Middle frontal gyrus (tissue), 1 donor: ENCODE data around the gene ENDOD1.
"Not testable (repeated sequence)": the region's sequence is repeated elsewhere in the genome, so short reads cannot be mapped to it uniquely, and the experiment has no call there.

Experiments used
- DNase-seq: peaks from one replicate; pipeline ENCODE4 v3.0.0-alpha.2; 2015; ENCODE audit warnings: low spot score; ENCODE audit errors: extremely low spot score

Gene ENDOD1

GRCh38 chr11:95089620-95090542, at the start of gene ENDOD1:
TSS of gene ENDOD1 (plus strand) at chr11:95089846. CDS start at chr11:95089928, 82 bp downstream.
- peak; percentile 73 for DNase-seq

- no peak for DNase-seq
These were observed 47.4 kb upstream of the ENDOD1 start for GRCh38 chr11:95042239-95042638.

- no peak for DNase-seq
These were observed 46.7 kb upstream of the ENDOD1 start for GRCh38 chr11:95042906-95043305.

GRCh38 chr11:95044010-95044409, 45.6 kb upstream of the ENDOD1 start:
- DNase-seq: no peak

GRCh38 chr11:95045812-95046211, 43.8 kb upstream of the ENDOD1 start:
- no peak for DNase-seq

GRCh38 chr11:95049122-95049521, 40.5 kb upstream of the ENDOD1 start, which contains the start of gene KDM4F:
TSS of gene KDM4F (plus strand) at chr11:95049422.
- DNase-seq: not testable (repeated sequence)

- DNase-seq: no peak
These were observed 38.9 kb upstream of the ENDOD1 start for GRCh38 chr11:95050595-95051202.

GRCh38 chr11:95054356-95054755, 35.3 kb upstream of the ENDOD1 start:
- DNase-seq: no peak

GRCh38 chr11:95055283-95055897, 34.3 kb upstream of the ENDOD1 start:
- DNase-seq: no peak

GRCh38 chr11:95057959-95058358, 31.7 kb upstream of the ENDOD1 start:
- DNase-seq: no peak

GRCh38 chr11:95058621-95059020, 31.0 kb upstream of the ENDOD1 start:
- no peak for DNase-seq

GRCh38 chr11:95059046-95059445, 30.6 kb upstream of the ENDOD1 start:
- no peak for DNase-seq

GRCh38 chr11:95065336-95065735, 24.3 kb upstream of the ENDOD1 start:
- no peak for DNase-seq

GRCh38 chr11:95066716-95067038, 23.0 kb upstream of the ENDOD1 start, which contains the start of gene SRSF8:
TSS of gene SRSF8 (plus strand) at chr11:95066919. CDS start at chr11:95067227, 308 bp downstream.
- no peak for DNase-seq

GRCh38 chr11:95067039-95067840, 22.4 kb upstream of the ENDOD1 start:
- peak; percentile 69 for DNase-seq

GRCh38 chr11:95067841-95068219, 21.8 kb upstream of the ENDOD1 start:
- no peak for DNase-seq

- DNase-seq: peak; percentile 69
These were observed 21.1 kb upstream of the ENDOD1 start for GRCh38 chr11:95068549-95068948.

GRCh38 chr11:95070471-95070870, 19.2 kb upstream of the ENDOD1 start:
- DNase-seq: no peak

GRCh38 chr11:95072948-95073347, 16.7 kb upstream of the ENDOD1 start:
- no peak for DNase-seq

- no peak for DNase-seq
These were observed 14.7 kb upstream of the ENDOD1 start for GRCh38 chr11:95074792-95075563.

- no peak for DNase-seq
These were observed 13.2 kb upstream of the ENDOD1 start for GRCh38 chr11:95076416-95076815.
